Uterus (tissue), 4 donors: Measurements from ENCODE around the gene OXNAD1. TPM values are rescaled to one million over a fixed set of nuclear protein-coding genes. Genes with fewer than 3 reads are reported as not detected.

Experiments
- DNase-seq, 2 donors: peaks; one replicate each; pipeline ENCODE4 v3.0.0-alpha.2; 2019 to 2020
- H3K27ac ChIP-seq, 2 donors: fragments of 200-600 bp; sonication (generic); 1 replicate in 1 of 2; 2 replicates in 1 of 2; pipeline ENCODE4 v1.5.1; 2016 to 2018
- H3K27me3 ChIP-seq, 2 donors: fragments of 200-600 bp; sonication (generic); one replicate each; pipeline ENCODE4 v1.5.1; 2018 to 2019; ENCODE audit warnings: control low read depth in 1 of 2
- H3K36me3 ChIP-seq, 2 donors: fragments of 200-600 bp; sonication (generic); one replicate each; pipeline ENCODE4 v1.5.1; 2019; ENCODE audit warnings: control low read depth in 1 of 2
- H3K4me1 ChIP-seq, 2 donors: fragments of 200-600 bp; sonication (generic); one replicate each; pipeline ENCODE4 v1.5.1; 2018 to 2019; ENCODE audit warnings: control low read depth in 1 of 2
- H3K4me3 ChIP-seq, 2 donors: fragments of 200-600 bp; sonication (generic); 1 replicate in 1 of 2; 2 replicates in 1 of 2; pipeline ENCODE4 v1.5.1; 2018 to 2019; ENCODE audit warnings: mild to moderate bottlenecking in 1 of 2
- H3K9me3 ChIP-seq, 2 donors: fragments of 200-600 bp; sonication (generic); one replicate each; pipeline ENCODE4 v1.5.1; 2019; ENCODE audit warnings: control low read depth in 1 of 2
- CTCF ChIP-seq, 4 experiments: fragments of 200-600 bp in 2 of 4; fragments of 450-650 bp in 2 of 4; sonication (generic) in 2 of 4; IDR thresholded peaks; one replicate each; pipeline ENCODE4 v1.5.1; 2016 to 2019; ENCODE audit warnings: antibody characterized with exemption in 4 of 4, mild to moderate bottlenecking in 2 of 4, moderate library complexity in 1 of 4
- POLR2A ChIP-seq, 2 donors: fragments of 450-650 bp; IDR thresholded peaks; one replicate each; pipeline ENCODE4 v1.6.1; 2016; ENCODE audit warnings: antibody characterized with exemption in 2 of 2, mild to moderate bottlenecking in 1 of 2, moderate library complexity in 1 of 2
- intact Hi-C: fragments of 100-400 bp; cut with DNase I; formaldehyde crosslinking; loops from one replicate; pipeline ENCODE4 v1.15.1; 2023; ENCODE audit warnings: low total_unique reads
- total RNA-seq, 4 donors: library from RNA; depleted of rRNA in 3 of 4; stranded (reverse); fragments of >200 nt in 3 of 4; gene quantifications; one replicate each; pipeline versions ENCODE4 v1.1.0 to v1.2.4, GENCODE V29; 2014 to 2023
- donor health status: DM: yes; HTN: yes; CAD: no.

OXNAD1 gene
- total RNA-seq, 4 donors from 2014 or later = 14.7 to 33.2 (median 32.3) TPM

GRCh38 chr3:16350597-16351318 is 85.7 kb downstream of the OXNAD1 start:
- Histone ChIP-seq H3K27ac (no peak overlapping the region), H3K27me3 (no peaks in the 10 kb centered on the region), H3K9me3 (no peaks in the 10 kb centered on the region), H3K4me1 (no peaks in the 10 kb centered on the region), H3K36me3 (no peaks in the 10 kb centered on the region), H3K4me3 (no peak overlapping the region)
- DNase-seq = no peak
- intact Hi-C loops = no loop called here
- TF ChIP-seq CTCF (IDR thresholded peaks at IDR 0.05) = no peak
- no peak for TF ChIP-seq POLR2A (IDR thresholded peaks at IDR 0.05)

GRCh38 chr3:16352428-16352827 is 87.4 kb downstream of the OXNAD1 start:
- no peak overlapping the region for H3K4me3 ChIP-seq
- intact Hi-C loops = no loop called here
- no peak for TF ChIP-seq CTCF (IDR thresholded peaks at IDR 0.05)
- TF ChIP-seq POLR2A (IDR thresholded peaks at IDR 0.05) = no peak
- no peaks in the 10 kb centered on the region for H3K27me3 ChIP-seq
- H3K27ac ChIP-seq = no peak overlapping the region
- no peaks in the 10 kb centered on the region for H3K4me1 ChIP-seq
- DNase-seq = no peak
- H3K36me3 ChIP-seq = no peaks in the 10 kb centered on the region
- H3K9me3 ChIP-seq = no peaks in the 10 kb centered on the region

- no peaks in the 10 kb centered on the region for H3K4me1 ChIP-seq
- H3K27ac ChIP-seq = no peak overlapping the region
- no peaks in the 10 kb centered on the region for H3K36me3 ChIP-seq
- no peak overlapping the region for H3K4me3 ChIP-seq
- DNase-seq = no peak
- H3K27me3 ChIP-seq = no peaks in the 10 kb centered on the region
- no peaks in the 10 kb centered on the region for H3K9me3 ChIP-seq
- intact Hi-C loops = no loop called here
- TF ChIP-seq CTCF (IDR thresholded peaks at IDR 0.05) (no peak), POLR2A (IDR thresholded peaks at IDR 0.05) (no peak)
These were observed 89.3 kb downstream of the OXNAD1 start for GRCh38 chr3:16354291-16354690.

Other genes with a start within 250 kb of the OXNAD1 start
- gene GALNT15, start 90.5 kb upstream of the OXNAD1 start, total RNA-seq = 10 to 100 TPM in 3 of 4 donors, 1 to 10 TPM in 1; 6.6 to 85.2 (median 53.3) TPM
- 10 to 100 TPM; 18.2 to 24.2 (median 19.3) TPM for gene DPH3, start 269 bp upstream of the OXNAD1 start, total RNA-seq
- gene RFTN1, start 248.5 kb downstream of the OXNAD1 start, total RNA-seq = 100 to 1,000 TPM in 1 of 4 donors, 10 to 100 TPM in 3; 32.0 to 187 (median 47.6) TPM